Lower leg skin (tissue), 3 donors: Measurements from ENCODE around the gene FAM180A.

Experiments used
- CTCF ChIP-seq, 3 donors: fragments of 450-650 bp; IDR thresholded peaks; one replicate each; pipeline ENCODE4 v1.5.1; 2016; ENCODE audit warnings: antibody characterized with exemption in 3 of 3, mild to moderate bottlenecking in 3 of 3, moderate library complexity in 2 of 3
- POLR2A ChIP-seq, 2 donors: fragments of 450-650 bp; IDR thresholded peaks; one replicate each; pipeline ENCODE4 v1.6.1; 2016 to 2017; ENCODE audit warnings: antibody characterized with exemption in 2 of 2, mild to moderate bottlenecking in 1 of 2, moderate library complexity in 1 of 2

GRCh38 chr7:135715673-135716072 lies 32.9 kb downstream of the FAM180A start:
- TF ChIP-seq CTCF (IDR thresholded peaks at IDR 0.05), result no peak
- no peak for TF ChIP-seq POLR2A (IDR thresholded peaks at IDR 0.05)
